Measurements from ENCODE around the gene POR. TPM values are rescaled to one million over a fixed set of nuclear protein-coding genes. Genes with fewer than 3 reads are reported as not detected.

Gene POR
- total RNA-seq, 1 experiment from 2014 or later, result 168 TPM

- Histone ChIP-seq H3K4me3 (ENCODE audit: low read depth in 2 of 2, low read length in 2 of 2) (no peak overlapping the region), H3K27me3 (ENCODE audit: control insufficient read depth, insufficient read depth, low read length) (no peaks in the 10 kb centered on the region), H3K36me3 (ENCODE audit: control insufficient read depth, insufficient read depth, low read length) (no peaks in the 10 kb centered on the region), H3K4me1 (ENCODE audit: control insufficient read depth, insufficient read depth, low read length) (no peaks in the 10 kb centered on the region), H3K9me3 (ENCODE audit: control insufficient read depth, insufficient read depth, low read depth, low read length) (no peaks in the 10 kb centered on the region), H3K27ac (ENCODE audit: low read length) (no peak overlapping the region)
- in situ Hi-C loops (cut with HindIII; ENCODE audit: low pct_unique_long_range_greater_than_20kb, low sequenced_read_pairs) (no loop called here), intact Hi-C loops (cut with micrococcal nuclease; ENCODE audit: unreplicated experiment) (no loop called here)
- no peak for TF ChIP-seq REST (IDR thresholded peaks at IDR 0.05; ENCODE audit: insufficient read depth in 1 of 2, low read depth in 2 of 2, low read length in 1 of 2)
- TF ChIP-seq CTCF (IDR thresholded peaks at IDR 0.05), result no peak
- no peak for TF ChIP-seq TCF7L2 (IDR thresholded peaks at IDR 0.05; ENCODE audit: low read depth, low read length)
- no peak for TF ChIP-seq SIN3A (IDR thresholded peaks at IDR 0.05; ENCODE audit: borderline replicate concordance, insufficient read depth, low read depth, low read length)
- no peak for TF ChIP-seq POLR2AphosphoS5 (IDR thresholded peaks at IDR 0.05; ENCODE audit: low read depth, low read length)
- DNase-seq (ENCODE audit: low read depth, low spot score), result no peak
- CTCF ChIA-PET, result no interaction called here
- no peak for ATAC-seq
- BruUV-seq (replicated peaks), result no TSS peak
- POLR2A ChIA-PET, result interaction anchor here (0.6 to 1.1 kb wide), 2 partner anchors 22 to 25 kb away, joined by 3 to 5 read pairs; partner anchors contain the start of gene RHBDD2
Observed at GRCh38 chr7:75900617-75901315, 14.2 kb upstream of the POR start.

- no peaks in the 10 kb centered on the region for H3K27me3 ChIP-seq (ENCODE audit: control insufficient read depth, insufficient read depth, low read length)
- H3K27ac ChIP-seq (ENCODE audit: low read length), result no peak overlapping the region
- no TSS peak for BruUV-seq (replicated peaks)
- ATAC-seq (peak; percentile 57; the same call in 1 of the 2 replicates), DNase-seq (ENCODE audit: low read depth, low spot score) (no peak)
- H3K36me3 ChIP-seq (ENCODE audit: control insufficient read depth, insufficient read depth, low read length), result no peaks in the 10 kb centered on the region
- H3K9me3 ChIP-seq (ENCODE audit: control insufficient read depth, insufficient read depth, low read depth, low read length), result no peaks in the 10 kb centered on the region
- POLR2A ChIA-PET, result interaction anchor here (0.7 kb wide), 2 partner anchors 11 to 979 kb away, joined by 5 to 6 read pairs; no protein-coding TSS in a partner anchor
- H3K4me3 ChIP-seq (ENCODE audit: low read depth in 2 of 2, low read length in 2 of 2), result no peak overlapping the region
- intact Hi-C loops (cut with micrococcal nuclease; ENCODE audit: unreplicated experiment), result no loop called here
- CTCF ChIA-PET, result no interaction called here
- H3K4me1 ChIP-seq (ENCODE audit: control insufficient read depth, insufficient read depth, low read length), result no peaks in the 10 kb centered on the region
- in situ Hi-C loops (cut with HindIII; ENCODE audit: low pct_unique_long_range_greater_than_20kb, low sequenced_read_pairs), result no loop called here
- no peak for TF ChIP-seq SIN3A (IDR thresholded peaks at IDR 0.05; ENCODE audit: borderline replicate concordance, insufficient read depth, low read depth, low read length)
- TF ChIP-seq REST (IDR thresholded peaks at IDR 0.05; ENCODE audit: insufficient read depth in 1 of 2, low read depth in 2 of 2, low read length in 1 of 2), result no peak
- no peak for TF ChIP-seq CTCF (IDR thresholded peaks at IDR 0.05)
- no peak for TF ChIP-seq POLR2AphosphoS5 (IDR thresholded peaks at IDR 0.05; ENCODE audit: low read depth, low read length)
- TF ChIP-seq TCF7L2 (IDR thresholded peaks at IDR 0.05; ENCODE audit: low read depth, low read length), result no peak
Observed at GRCh38 chr7:75905785-75906604, 9.0 kb upstream of the POR start.

All from Panc1 (cell line).